T-helper 22 cell (primary cell): ENCODE measurements around the gene PRR20D.
"Not testable (repeated sequence)": the region's sequence is repeated elsewhere in the genome, so short reads cannot be mapped to it uniquely, and the experiment has no call there.

Experiments
- DNase-seq: peaks from one replicate; pipeline ENCODE4 v3.0.0-alpha.2; 2020; ENCODE audit warnings: low read depth

The PRR20D gene

GRCh38 chr13:57160332-57160731 is at the start of gene PRR20D:
PRR20D (plus strand) TSS chr13:57160632; CDS start chr13:57161019, 387 bp downstream.
- DNase-seq: not testable (repeated sequence)

- no peak for DNase-seq
Measured at GRCh38 chr13:57114945-57115344, 45.5 kb upstream of the PRR20D start.

- DNase-seq: no peak
Measured at GRCh38 chr13:57123681-57124080, 36.8 kb upstream of the PRR20D start.

GRCh38 chr13:57128909-57129308 is 31.5 kb upstream of the PRR20D start:
- DNase-seq: no peak

GRCh38 chr13:57136093-57136492 is 24.3 kb upstream of the PRR20D start:
- no peak for DNase-seq

GRCh38 chr13:57137585-57137984 is 22.8 kb upstream of the PRR20D start:
- DNase-seq: no peak

- no peak for DNase-seq
Measured at GRCh38 chr13:57138988-57139387, 21.4 kb upstream of the PRR20D start.

GRCh38 chr13:57139781-57140180 is 20.7 kb upstream of the PRR20D start:
- not testable (repeated sequence) for DNase-seq

- DNase-seq: not testable (repeated sequence)
Measured at GRCh38 chr13:57140235-57140968, 20.0 kb upstream of the PRR20D start, which contains the start of gene PRR20A. PRR20A (plus strand) TSS chr13:57140918; CDS start chr13:57141305, 387 bp downstream.

GRCh38 chr13:57147188-57147587 is 13.2 kb upstream of the PRR20D start, which contains the start of gene PRR20B:
PRR20B (plus strand) TSS chr13:57147488; CDS start chr13:57147875, 387 bp downstream.
- DNase-seq: not testable (repeated sequence)

- not testable (repeated sequence) for DNase-seq
Measured at GRCh38 chr13:57148106-57148505, 12.3 kb upstream of the PRR20D start.

- not testable (repeated sequence) for DNase-seq
Measured at GRCh38 chr13:57153761-57154160, 6.7 kb upstream of the PRR20D start, which contains the start of gene PRR20C. PRR20C (plus strand) TSS chr13:57154061; CDS start chr13:57154448, 387 bp downstream.

- DNase-seq: not testable (repeated sequence)
Measured at GRCh38 chr13:57166897-57167296, 6.5 kb downstream of the PRR20D start, which contains the start of gene PRR20E. PRR20E (plus strand) TSS chr13:57167197; CDS start chr13:57167584, 387 bp downstream.

GRCh38 chr13:57191667-57192066 is 31.2 kb downstream of the PRR20D start:
- no peak for DNase-seq

GRCh38 chr13:57212989-57213388 is 52.6 kb downstream of the PRR20D start:
- no peak for DNase-seq
